ENCODE data around the gene PPP2R5D. TPM values are rescaled to one million over a fixed set of nuclear protein-coding genes. Genes with fewer than 3 reads are reported as not detected.
A peak's percentile ranks its signal among the peaks of the same experiment; 100 is the strongest.

PPP2R5D gene
- total and polyA plus RNA-seq, 9 of the 15 experiments (the other 6 are each of a cell fraction or from before 2014, with no cell fraction given), result 1.3 to 96.1 (median 38.4) TPM

DNA sequence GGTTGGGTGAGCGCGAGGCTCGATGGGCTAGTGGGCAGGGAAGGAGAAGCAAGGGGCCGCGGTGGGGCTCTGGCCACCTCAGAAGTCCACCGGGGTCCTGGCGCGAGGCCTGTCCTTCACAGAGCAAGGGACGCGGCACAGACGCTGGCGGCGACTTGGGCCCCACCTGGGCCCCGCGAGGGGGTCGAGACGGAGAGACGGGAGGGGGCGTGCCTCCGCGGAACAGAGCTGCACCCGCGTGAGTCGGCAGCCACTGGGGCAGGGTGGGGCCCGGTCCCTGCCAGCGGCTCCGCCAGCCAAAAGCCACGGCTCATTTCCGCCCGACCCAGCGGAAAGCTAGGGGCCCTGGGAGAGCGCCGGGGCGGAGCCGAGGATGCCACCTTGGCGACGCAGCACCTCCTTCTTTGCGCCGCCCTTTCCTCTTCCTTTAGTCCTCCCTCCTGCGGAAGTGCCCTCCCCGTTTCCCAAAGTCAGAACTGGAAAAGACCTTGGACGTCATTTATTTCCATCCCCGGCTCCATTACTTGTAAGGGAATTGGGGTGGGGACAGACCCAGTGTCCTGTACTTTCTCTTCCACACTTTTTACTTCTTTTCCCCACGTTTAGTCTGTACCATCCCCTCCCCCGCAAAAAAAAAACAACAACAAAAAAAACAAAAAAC, 69.3 kb downstream of the PPP2R5D start, which contains the start of gene CUL7 (continued):
- TF ChIP-seq GTF2F1 (IDR thresholded peaks at IDR 0.05; ENCODE audit: low read depth, low read length), result peak; percentile 73; the same call in 1 of the 2 replicates
- TF ChIP-seq EZH2 (IDR thresholded peaks at IDR 0.05; ENCODE audit: borderline replicate concordance, low read depth, low read length), result no peak
- peak; percentile 84 for TF ChIP-seq CTBP1 (IDR thresholded peaks at IDR 0.05; ENCODE audit: borderline replicate concordance)
- peak; percentile 82; the same call in 1 of the 2 replicates for TF ChIP-seq KLF10 (CRISPR knock-in tag; IDR thresholded peaks at IDR 0.05)
- TF ChIP-seq FOXP1 (CRISPR knock-in tag; IDR thresholded peaks at IDR 0.05), result peak; percentile 89
- 0 out of 2 replicates have a peak, but pooled peaks have one; percentile 65 for TF ChIP-seq RUNX1 (IDR thresholded peaks at IDR 0.05; ENCODE audit: low read depth)
- 0 out of 2 replicates have a peak, but pooled peaks have one; percentile 40 for TF ChIP-seq CEBPG (CRISPR knock-in tag; IDR thresholded peaks at IDR 0.05)
- no peak for TF ChIP-seq CEBPG (tag; conservative IDR thresholded peaks at IDR 0.05 in 1 of 2, IDR thresholded peaks at IDR 0.05 in 1 of 2)
- peak; percentile 97 for TF ChIP-seq POLR2A (conservative IDR thresholded peaks at IDR 0.05)
- peak; percentile 92 for TF ChIP-seq ZBTB5 (IDR thresholded peaks at IDR 0.05)
- peak; percentile 94 for TF ChIP-seq ETV1 (tag; conservative IDR thresholded peaks at IDR 0.05; ENCODE audit: low read depth)
- TF ChIP-seq ZNF764 (CRISPR knock-in tag; IDR thresholded peaks at IDR 0.05; ENCODE audit: low read depth), result peak; percentile 78
- TF ChIP-seq FOS (IDR thresholded peaks at IDR 0.05; ENCODE audit: extremely low read depth, insufficient read length), result no peak
- peak; percentile 95 for TF ChIP-seq NR2F6 (CRISPR knock-in tag; IDR thresholded peaks at IDR 0.05)
- TF ChIP-seq, protein P1, sequence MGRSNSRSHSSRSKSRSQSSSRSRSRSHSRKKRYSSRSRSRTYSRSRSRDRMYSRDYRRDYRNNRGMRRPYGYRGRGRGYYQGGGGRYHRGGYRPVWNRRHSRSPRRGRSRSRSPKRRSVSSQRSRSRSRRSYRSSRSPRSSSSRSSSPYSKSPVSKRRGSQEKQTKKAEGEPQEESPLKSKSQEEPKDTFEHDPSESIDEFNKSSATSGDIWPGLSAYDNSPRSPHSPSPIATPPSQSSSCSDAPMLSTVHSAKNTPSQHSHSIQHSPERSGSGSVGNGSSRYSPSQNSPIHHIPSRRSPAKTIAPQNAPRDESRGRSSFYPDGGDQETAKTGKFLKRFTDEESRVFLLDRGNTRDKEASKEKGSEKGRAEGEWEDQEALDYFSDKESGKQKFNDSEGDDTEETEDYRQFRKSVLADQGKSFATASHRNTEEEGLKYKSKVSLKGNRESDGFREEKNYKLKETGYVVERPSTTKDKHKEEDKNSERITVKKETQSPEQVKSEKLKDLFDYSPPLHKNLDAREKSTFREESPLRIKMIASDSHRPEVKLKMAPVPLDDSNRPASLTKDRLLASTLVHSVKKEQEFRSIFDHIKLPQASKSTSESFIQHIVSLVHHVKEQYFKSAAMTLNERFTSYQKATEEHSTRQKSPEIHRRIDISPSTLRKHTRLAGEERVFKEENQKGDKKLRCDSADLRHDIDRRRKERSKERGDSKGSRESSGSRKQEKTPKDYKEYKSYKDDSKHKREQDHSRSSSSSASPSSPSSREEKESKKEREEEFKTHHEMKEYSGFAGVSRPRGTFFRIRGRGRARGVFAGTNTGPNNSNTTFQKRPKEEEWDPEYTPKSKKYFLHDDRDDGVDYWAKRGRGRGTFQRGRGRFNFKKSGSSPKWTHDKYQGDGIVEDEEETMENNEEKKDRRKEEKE (IDR thresholded peaks at IDR 0.05; ENCODE audit: borderline replicate concordance in 1 of 2, control insufficient read depth in 1 of 2, low read depth in 2 of 2, low read length in 1 of 2), result peak in 1 of 2 experiments; percentile 28; a peak in 1 of 4 replicates
- peak; percentile 98 for TF ChIP-seq GABPA (tag; conservative IDR thresholded peaks at IDR 0.05; ENCODE audit: low read depth)
- TF ChIP-seq, protein P2, sequence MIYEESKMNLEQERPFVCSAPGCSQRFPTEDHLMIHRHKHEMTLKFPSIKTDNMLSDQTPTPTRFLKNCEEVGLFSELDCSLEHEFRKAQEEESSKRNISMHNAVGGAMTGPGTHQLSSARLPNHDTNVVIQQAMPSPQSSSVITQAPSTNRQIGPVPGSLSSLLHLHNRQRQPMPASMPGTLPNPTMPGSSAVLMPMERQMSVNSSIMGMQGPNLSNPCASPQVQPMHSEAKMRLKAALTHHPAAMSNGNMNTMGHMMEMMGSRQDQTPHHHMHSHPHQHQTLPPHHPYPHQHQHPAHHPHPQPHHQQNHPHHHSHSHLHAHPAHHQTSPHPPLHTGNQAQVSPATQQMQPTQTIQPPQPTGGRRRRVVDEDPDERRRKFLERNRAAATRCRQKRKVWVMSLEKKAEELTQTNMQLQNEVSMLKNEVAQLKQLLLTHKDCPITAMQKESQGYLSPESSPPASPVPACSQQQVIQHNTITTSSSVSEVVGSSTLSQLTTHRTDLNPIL (CRISPR knock-in tag; IDR thresholded peaks at IDR 0.05), result peak; percentile 81; the same call in 1 of the 2 replicates
- TF ChIP-seq MED1 (CRISPR knock-in tag; IDR thresholded peaks at IDR 0.05; ENCODE audit: borderline replicate concordance), result no peak
- TF ChIP-seq EGR1 (conservative IDR thresholded peaks at IDR 0.05), result peak; percentile 80
- no peak for TF ChIP-seq MAFF (IDR thresholded peaks at IDR 0.05; ENCODE audit: low read length)

Measured in K562 (cell line).